GM18861 (cell line): ENCODE results near the gene UBE2O.
A peak's percentile ranks its signal among the peaks of the same experiment; 100 is the strongest.

Experiments used
- ATAC-seq: cut with Tn5 transposase; IDR thresholded peaks from one replicate; pipeline ENCODE4 v1.9.1; 2021; ENCODE audit not compliant: unreplicated experiment

The UBE2O gene

DNA sequence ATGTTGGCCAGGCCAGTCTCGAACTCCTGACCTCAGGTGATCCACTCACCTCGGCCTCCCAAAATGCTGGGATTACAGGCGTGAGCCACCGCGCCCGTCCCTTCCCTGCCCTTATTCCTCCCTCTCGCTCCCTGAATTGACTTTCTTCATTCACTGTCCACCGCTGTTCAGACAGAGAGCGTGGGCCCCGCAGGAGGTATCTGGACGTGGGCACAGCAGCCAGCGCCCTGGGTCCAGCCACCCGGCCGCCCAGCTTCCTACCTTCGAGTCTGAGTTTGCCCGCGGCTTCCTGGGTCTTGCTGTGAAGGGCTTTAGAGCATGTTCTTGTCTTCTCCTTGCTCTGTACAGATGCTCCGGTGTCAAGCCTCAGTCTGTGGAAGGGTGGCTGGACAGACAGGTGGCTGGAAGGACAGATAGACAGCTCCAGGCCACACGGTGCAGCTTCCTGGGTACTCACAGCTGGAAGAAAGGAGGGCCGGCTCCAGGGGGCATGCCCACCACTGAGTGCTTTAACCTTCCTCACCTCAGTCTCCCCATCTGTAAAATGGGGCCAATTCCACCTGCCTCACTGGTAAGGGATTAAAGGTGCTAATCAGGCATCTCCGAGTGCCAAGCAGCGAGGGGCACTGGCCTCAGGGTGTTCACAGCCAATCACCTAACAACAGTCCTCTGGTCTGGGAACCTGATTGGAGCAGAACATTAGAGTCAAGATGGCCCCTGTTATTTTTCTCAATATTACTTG, 34.7 kb upstream of the UBE2O start:
- no peak for ATAC-seq

DNA sequence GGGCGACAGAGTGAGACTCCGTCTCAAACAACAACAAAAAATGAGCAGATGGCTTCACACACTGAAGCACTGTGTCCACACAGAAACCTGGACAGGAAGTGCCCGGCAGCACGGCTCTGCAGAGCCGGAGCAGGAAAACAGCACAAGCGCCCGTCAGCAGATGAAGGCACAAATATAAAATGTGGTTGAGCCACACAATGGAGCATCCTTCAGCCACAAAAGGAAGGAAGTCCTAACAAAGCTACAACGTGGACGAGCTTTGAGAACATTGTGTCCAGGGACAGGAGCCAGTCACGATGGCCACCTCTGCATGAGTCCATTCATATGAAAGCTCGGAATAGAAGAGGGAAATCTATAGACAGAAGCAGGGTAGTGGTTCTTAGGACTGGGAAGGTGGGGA, 32.6 kb upstream of the UBE2O start:
- ATAC-seq = no peak

DNA sequence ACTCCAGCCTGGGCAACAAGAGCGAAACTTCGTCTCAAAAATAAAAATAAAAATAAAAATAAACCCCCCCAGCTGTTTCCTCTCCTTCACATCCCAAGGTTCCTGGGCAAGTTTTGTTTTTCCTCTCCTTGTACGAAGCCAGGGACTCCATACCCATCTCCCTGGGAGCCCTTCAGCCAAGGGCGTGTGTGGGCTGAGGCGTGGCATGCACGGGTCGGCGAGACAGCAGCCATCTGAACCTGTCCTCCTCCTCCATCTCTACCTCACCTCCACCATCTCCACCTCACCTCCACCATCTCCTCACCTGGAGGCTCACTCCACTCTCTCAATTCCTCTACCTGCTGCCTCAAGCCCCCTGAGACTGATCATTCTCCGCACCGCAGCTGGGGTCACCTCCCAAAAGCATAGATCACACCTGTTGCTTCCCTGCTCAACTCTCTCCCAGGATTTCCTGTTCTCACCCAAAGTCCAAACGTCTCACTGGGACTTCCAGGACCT, 31.3 kb upstream of the UBE2O start:
- ATAC-seq = no peak

DNA sequence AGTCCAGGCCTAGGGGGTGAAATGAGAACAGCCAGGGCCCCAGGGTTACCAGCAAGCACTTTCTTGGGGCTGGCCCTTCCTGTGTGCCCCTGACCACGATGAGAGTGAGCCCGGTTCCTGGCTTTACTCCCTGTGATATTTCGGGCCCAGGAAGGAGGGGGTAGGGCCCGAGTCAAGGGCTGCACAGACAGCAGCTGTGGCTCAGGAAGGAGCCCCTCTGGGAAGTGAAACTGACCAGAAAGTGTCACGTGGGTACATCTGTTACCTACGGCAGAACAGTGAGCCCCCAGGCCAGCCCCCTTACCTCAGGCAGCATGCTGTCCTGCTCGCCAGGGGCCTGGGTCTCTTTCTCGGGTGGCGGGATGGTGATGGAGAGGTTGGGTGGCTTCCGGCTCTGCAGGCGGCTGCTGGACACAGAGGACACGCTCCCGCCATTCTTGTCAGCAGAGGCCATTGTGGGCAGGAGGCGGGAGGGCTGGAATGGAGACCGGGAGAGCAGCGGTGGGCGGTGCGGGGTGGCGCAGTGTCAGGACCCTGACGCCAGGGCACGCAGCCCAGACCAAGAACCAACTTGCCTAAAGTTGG, 28.2 kb upstream of the UBE2O start:
- ATAC-seq = peak; percentile 72

DNA sequence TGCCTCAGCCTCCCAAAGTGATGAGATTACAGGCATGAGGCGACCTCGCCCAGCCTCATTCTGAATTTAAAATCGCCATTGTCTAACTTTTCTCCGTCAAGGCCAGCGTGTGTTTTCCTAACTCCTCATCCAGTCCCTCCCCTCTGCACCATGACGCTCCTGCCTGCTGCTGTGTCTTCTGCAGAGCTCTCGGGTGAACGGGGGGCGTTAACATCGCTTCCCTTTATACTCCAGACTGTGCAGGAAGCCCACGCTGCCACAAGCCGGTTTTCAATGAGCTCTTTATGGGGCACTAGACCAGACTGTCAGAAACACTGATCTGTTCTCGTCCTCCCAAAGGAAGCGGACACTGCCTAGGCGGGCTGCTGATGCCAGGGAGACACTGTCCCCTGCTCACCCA, 27.7 kb upstream of the UBE2O start:
- ATAC-seq = no peak

DNA sequence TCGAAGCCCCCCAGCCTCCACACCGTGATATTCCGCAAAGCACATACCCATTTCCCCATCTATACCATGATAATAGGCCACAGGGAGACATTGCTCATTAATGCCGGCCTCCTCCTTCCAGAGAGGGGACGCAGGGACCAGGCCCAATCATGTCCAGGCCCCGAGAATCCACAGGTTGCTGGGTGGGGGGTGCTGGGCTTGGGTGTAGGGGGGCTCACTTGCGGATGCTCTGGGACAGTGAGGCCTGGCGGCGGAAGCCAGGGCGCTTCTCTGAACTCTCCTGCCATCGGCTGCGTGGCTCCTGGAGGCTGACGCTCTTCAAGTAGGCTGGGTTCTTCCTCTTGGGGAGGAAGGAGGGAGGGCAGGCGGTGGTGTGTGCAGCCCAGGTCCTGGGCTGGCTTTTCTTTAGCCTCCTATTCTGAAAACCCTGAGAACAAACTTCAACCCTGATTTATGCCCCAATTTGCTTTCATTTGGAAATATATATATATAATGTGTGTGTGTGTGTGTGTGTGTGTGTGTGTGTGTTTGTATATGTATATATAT, 26.6 kb upstream of the UBE2O start:
- no peak for ATAC-seq

DNA sequence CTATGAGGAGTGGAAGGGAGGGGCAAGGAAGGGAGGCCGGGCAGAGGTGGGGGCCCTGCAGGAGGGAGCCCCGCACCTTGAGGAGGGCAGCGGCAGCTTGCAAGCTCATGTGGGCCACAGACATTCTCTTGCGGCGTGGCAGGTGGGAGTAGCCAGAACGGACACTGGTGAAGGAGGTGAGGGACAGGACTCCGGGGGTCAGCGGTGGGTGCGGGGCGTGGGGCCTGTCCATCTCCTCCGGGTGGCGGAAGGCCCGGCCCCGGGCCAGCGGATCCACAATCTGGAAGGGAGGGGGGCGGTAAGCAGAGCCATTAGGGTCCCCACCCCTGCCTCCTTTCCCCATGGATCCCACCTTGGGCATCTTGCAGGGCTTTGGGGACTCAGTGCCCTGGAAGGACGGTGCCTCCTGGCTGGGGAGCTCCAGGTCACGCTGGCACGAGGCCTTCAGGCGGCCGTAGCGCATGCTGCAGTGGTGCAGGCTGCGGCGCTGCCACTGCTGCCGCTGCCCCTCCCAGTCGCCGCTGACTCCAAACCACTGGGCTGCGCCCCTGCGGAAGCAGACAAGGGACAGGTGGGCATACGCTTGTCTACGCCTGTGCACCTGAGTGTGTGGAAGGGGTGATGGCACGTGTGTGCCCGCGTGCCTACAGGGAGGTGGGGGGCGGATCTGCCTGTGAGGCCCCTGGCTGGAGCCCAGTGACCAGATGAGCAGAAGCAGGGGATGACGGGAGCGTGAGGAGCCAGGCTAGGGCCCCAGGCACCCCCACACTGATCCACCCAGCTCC, 26.0 kb upstream of the UBE2O start:
- no peak for ATAC-seq

DNA sequence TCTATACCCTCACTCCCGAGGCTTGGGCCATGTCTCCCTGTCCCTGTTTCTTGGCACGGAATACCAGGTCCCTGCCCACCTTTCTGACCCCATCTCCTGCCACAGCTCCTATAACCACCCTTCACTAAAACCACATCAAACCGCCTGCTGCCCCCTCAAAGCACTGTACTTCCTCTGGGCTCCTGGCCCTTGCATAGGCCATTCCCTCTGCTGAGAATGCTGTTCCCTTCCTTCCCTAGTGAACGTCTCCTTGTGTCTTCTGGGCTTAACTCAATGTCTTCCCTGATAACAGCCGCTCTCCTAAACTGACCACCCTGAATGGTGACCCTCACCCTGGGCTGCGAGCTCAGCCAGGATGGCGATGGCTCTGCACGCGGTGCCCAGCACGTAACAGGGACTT, 25.1 kb upstream of the UBE2O start:
- ATAC-seq = no peak

DNA sequence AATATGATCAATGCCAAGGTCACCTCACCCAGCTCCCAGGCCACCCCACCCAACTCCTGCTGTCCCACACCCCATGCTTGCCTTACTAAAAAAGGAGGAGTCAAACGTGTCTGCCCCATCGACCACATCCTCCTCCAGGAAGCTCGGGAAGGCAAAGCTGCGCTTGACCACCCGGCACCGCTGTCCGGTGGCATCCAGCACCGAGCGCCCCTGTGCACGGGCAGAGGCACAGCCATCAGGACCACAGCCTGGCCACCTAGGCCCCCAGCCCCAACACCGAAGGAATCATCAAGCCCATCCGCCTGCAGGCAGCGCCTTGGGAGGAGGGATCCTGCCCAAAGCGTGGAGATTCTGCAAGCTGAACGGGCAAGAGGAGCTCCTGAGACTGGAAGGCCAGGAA, 24.6 kb upstream of the UBE2O start:
- ATAC-seq = no peak

DNA sequence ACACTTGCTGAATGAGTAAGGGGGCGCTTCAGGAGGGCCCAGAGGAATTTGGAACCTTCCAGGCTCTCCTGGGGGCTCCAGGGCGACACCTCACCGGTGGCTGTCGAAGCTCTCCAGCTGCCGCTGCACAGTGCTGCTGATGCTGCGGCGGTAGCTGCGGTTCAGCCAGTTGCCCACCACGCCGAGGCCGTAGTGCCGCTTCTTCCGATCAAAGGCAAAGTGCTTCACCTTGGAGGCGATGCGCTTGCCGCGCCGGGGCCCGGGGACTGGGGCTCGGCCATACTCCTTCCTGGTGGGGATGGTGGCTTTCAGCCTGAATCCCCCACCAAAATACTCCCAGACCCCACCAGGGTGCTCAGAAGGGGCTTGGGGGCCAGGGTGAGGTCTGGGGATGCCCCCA, 23.8 kb upstream of the UBE2O start:
- no peak for ATAC-seq

DNA sequence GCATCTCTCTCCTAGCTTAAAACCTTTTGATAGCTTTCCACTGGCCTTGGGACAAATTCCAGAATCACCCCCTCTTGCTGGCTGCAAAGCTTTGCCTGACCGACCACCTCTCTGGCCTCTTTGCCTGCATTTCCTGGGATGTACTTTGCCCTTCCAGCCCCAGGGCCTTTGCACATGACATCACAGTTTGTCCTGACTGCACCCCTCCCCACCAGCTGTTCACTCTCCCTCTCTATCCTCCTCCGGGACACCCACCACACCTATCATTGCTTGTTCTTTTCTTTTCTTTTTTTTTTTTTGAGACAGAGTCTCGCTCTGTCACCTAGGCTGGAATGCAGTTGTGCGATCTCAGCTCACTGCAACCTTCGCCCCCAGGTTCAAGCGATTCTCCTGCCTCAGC, 22.4 kb upstream of the UBE2O start:
- no peak for ATAC-seq

DNA sequence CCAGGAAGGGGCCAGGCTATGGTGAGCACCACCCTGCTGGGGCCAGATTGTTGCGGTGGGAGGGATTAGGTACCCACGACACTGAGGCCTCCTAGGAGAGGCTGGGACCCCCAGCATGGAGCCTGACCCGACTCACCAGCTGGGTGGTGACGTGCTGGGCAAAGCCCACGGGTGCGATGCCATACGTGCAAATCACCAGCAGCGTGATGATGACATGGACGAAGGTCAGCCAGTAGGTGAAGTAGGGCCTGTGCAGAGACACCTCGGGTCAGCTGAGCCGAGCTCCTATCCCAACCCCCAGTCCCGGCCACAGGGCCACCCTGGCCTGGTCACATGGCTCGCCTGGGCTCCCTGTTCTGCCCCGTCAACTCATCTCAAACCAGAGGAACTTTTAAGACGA, 21.9 kb upstream of the UBE2O start:
- no peak for ATAC-seq

DNA sequence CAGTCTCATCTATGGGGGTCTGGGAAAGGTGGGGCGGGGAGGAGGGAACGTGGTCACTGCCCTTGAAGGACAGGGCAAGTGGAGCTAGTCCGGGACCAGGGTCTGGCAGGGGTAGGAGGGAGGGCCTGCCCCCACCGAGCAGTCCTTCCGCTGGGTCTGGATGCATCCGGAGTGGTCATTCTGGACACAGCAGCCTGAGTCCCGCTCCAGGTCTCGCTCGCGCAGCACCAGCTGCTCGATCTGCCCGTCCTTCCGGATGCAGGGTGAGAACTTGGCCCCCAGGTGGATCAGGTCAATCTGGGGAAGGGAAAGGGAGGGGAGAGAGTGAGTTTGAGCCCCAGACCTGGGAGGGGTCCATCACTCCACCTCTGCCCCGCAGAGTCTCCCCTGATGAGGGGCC, 21.3 kb upstream of the UBE2O start:
- ATAC-seq = no peak

DNA sequence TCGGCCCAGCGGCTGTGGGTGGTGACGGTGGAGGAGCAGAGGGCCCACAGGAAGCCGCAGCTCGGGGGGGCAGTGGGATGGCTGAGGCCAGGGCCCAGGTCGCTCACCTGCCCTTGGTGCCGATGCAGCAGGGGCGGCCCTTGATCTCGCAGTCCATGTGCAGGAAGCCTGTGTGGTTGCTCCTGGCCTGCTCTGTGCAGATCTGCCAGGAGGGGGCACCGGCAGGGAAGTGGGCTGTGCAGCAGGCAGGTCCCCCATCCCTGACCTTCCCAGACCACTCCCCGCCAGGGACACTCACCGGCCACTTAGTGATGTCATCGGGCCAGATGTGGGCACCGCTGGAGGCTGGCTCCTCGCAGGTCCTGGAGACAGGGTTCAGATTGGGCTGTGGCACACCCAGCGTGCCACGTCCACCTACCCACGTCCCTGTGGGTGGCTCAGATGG, 20.6 kb upstream of the UBE2O start:
- no peak for ATAC-seq

DNA sequence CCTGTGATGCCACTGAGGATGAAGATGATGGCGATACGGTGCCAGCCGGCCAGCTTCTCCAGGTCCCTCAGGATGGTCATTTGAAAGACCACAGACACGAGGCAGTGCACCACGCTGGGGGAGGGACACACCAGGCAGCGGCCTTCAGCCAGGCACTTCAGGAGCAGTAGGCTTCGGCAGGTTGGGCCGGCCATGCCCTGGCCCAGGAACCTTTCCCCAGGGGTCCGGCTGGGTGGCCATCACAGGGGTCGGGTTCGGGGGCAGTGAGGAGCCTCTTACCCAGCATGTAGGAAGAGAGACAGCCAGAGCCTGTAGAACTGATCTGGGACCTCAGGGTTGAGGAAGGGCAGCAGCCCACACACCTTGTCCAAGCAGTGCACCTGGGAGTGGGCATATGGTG, 19.8 kb upstream of the UBE2O start:
- ATAC-seq = no peak

DNA sequence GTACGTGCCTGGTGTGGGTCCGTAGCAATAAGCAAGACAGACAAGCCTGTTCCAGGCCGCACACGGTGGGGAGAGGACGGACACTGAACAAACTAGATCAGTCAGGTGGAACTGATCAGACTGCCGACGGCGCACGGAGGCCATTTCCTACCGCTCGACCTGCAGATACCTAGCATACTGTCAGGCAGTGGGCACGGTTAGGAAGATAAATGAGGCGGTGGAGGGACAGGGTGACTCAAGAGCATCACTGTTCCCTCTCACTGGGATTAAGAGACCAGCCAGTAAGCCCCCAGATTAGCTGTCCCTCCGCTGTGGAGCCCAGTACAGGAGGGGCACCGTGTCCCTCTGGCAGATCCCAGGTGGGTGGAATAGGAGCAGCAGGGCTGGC, 19.3 kb upstream of the UBE2O start:
- ATAC-seq = no peak

DNA sequence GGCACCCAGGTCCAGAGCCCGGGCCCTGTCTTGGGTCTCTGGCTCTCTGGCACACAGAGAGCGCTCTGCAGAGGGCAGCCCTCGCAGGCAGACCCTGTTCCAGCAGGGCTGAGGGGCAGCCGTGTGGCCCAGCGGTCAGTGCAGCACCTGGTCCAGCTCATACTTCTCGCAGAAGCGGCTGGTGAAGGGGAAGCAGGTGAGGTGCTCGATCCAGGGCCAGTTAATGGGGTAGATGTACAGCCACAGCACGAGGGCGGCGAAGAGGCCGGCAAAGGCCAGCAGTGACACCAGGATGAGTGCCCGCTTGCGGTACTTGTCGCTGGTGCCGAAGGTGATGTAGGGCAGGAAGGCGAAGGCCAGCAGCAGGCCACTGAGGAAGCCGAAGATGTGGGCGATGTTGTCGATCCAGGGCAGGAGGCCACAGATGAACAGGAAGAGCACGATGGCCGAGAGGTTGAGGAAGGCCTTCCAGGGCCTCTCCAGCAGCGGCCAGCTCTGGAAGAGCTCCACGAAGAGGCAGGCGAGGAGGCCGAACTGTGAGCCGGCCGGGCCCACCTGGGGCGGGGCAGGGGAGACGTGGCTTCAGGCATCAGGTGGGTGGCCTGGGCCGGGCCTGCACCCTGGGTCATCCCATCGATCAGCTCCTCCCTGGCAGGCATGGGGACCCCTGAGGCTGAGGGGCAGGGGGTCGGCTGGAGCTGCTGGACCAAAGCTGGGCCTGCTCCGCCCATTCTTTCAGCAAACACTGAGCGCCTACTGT, 18.7 kb upstream of the UBE2O start:
- ATAC-seq = no peak

DNA sequence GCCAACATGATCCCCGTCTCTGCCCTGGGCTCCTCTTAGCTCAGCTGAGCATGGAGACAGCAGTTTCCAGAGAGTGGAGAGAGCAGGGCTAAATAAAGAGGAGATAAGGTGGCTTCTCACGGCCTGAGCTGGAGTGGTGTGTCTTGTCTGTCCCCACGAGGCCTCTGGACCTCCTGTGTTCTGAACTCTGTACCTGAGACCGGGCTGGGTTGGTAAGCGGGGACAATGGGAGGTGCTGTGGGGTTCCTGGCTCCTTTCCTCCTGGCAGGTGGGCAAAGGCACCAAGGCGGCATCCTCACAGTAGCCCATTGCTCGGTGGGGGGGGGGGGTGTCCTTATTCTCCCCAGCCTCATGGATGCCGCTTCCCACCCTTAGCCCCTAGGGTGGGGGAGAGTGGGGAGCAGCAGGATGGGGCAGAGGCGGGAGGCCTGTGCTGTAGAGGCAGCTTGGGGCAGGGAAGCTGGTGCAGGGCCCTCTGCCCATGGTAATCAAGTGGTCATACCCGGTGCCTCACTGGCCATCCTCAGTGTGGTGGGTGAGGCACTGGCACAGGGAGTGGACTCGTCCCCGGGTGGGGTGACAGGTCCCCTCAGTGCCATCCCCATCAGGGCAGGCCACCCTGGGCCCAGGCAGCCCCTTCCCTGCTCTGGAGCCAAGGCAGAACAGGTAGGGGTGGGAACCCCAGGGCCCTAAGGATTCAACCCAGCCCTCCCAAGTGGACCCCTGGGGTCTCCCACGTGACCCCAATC, 17.2 kb upstream of the UBE2O start:
- ATAC-seq = no peak

DNA sequence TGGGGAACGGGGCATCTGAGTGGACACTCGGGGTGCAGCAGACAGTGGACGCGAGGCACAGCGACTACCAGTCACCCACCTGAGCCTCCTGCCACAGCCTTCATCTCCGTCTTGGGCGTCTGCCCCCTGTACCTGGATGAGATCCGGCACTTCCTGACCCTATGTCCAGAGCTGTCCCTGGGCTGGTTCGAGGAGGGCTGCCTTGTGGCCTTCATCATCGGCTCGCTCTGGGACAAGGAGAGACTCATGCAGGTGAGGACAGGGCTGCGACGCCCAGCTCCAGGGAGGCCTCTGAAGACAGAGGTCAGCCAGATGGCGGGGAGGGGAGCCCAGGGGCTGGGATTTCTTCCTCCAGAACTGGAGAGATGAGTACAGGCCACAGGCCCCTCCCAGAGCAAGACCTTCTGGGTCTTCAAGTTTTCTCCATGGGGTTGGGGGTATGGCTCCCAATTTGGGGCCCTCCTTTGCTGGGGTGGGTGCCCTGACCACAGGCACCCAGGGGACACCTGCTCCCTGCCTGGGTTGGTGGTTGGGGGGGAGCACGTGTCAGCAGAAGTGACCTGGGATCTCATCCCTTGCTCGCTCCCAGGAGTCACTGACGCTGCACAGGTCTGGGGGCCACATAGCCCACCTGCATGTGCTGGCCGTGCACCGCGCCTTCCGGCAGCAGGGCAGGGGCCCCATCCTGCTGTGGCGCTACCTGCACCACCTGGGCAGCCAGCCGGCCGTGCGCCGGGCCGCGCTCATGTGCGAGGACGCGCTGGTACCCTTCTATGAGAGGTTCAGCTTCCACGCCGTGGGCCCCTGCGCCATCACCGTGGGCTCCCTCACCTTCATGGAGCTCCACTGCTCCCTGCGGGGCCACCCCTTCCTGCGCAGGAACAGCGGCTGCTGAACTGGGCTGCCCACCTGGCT, 16.4 kb upstream of the UBE2O start:
- no peak for ATAC-seq
